Peyer's patch (tissue), 4 donors: ENCODE results near the gene ZNF236. TPM values are rescaled to one million over a fixed set of nuclear protein-coding genes. Genes with fewer than 3 reads are reported as not detected.
A peak's percentile ranks its signal among the peaks of the same experiment; 100 is the strongest.

Source experiments
- DNase-seq, 3 donors: peaks; one replicate each; pipeline ENCODE4 v3.0.0-alpha.2; 2017 to 2019
- H3K27ac ChIP-seq, 4 donors: fragments of 200-600 bp; sonication (generic); one replicate each; pipeline ENCODE4 v1.5.1; 2016 to 2019
- H3K27me3 ChIP-seq, 2 donors: fragments of 200-600 bp; sonication (generic); one replicate each; pipeline ENCODE4 v1.5.1; 2019
- H3K36me3 ChIP-seq, 3 donors: fragments of 200-600 bp; sonication (generic); one replicate each; pipeline ENCODE4 v1.5.1; 2016 to 2019
- H3K4me1 ChIP-seq, 4 donors: fragments of 200-600 bp; sonication (generic); one replicate each; pipeline ENCODE4 v1.5.1; 2016 to 2019
- H3K4me3 ChIP-seq, 4 donors: fragments of 200-600 bp; sonication (generic); 1 replicate in 3 of 4; 2 replicates in 1 of 4; pipeline ENCODE4 v1.5.1; 2016 to 2019; ENCODE audit warnings: mild to moderate bottlenecking in 1 of 4
- H3K9me3 ChIP-seq, 4 donors: fragments of 200-600 bp; sonication (generic); one replicate each; pipeline ENCODE4 v1.5.1; 2016 to 2019; ENCODE audit warnings: mild to moderate bottlenecking in 1 of 4
- CTCF ChIP-seq, 6 experiments: fragments of 450-650 bp in 4 of 6; fragments of 200-600 bp in 2 of 6; sonication (generic) in 1 of 6; IDR thresholded peaks; one replicate each; pipeline ENCODE4 v1.5.1; 2017 to 2019; ENCODE audit warnings: antibody characterized with exemption in 6 of 6, mild to moderate bottlenecking in 3 of 6, moderate library complexity in 1 of 6
- POLR2A ChIP-seq, 2 donors: fragments of 450-650 bp; IDR thresholded peaks; one replicate each; pipeline ENCODE4 v1.5.1; 2017; ENCODE audit warnings: antibody characterized with exemption in 2 of 2, mild to moderate bottlenecking in 2 of 2, moderate library complexity in 2 of 2
- total RNA-seq, 4 donors: library from RNA; depleted of rRNA; stranded (reverse); fragments of >200 nt; gene quantifications; one replicate each; pipeline ENCODE4 v1.1.0, GENCODE V29; 2016

The ZNF236 gene
- total RNA-seq, 4 donors from 2014 or later: 13.8 to 57.8 (median 27.7) TPM

GRCh38 chr18:77001041-77001440, 178.7 kb downstream of the ZNF236 start:
- peak in 2 of 3 donors; percentile 44 to 45 for DNase-seq
- no peaks in the 10 kb centered on the region for H3K4me1 ChIP-seq
- H3K36me3 ChIP-seq: no peaks in the 10 kb centered on the region
- no peak overlapping the region for H3K27ac ChIP-seq
- H3K27me3 ChIP-seq: no peaks in the 10 kb centered on the region
- no peaks in the 10 kb centered on the region for H3K9me3 ChIP-seq
- TF ChIP-seq POLR2A (IDR thresholded peaks at IDR 0.05) (no peak), CTCF (IDR thresholded peaks at IDR 0.05) (no peak)
- H3K4me3 ChIP-seq: no peak overlapping the region

GRCh38 chr18:77001979-77002378, 179.6 kb downstream of the ZNF236 start:
- no peak overlapping the region for H3K27ac ChIP-seq
- no peaks in the 10 kb centered on the region for H3K9me3 ChIP-seq
- TF ChIP-seq CTCF (IDR thresholded peaks at IDR 0.05) (no peak), POLR2A (IDR thresholded peaks at IDR 0.05) (no peak)
- H3K4me1 ChIP-seq: no peaks in the 10 kb centered on the region
- H3K36me3 ChIP-seq: no peaks in the 10 kb centered on the region
- no peak overlapping the region for H3K4me3 ChIP-seq
- no peaks in the 10 kb centered on the region for H3K27me3 ChIP-seq
- peak in 1 of 3 donors; percentile 37 for DNase-seq

GRCh38 chr18:77002496-77002895, 180.1 kb downstream of the ZNF236 start:
- H3K27ac ChIP-seq: no peak overlapping the region
- H3K36me3 ChIP-seq: no peaks in the 10 kb centered on the region
- H3K4me1 ChIP-seq: no peaks in the 10 kb centered on the region
- H3K27me3 ChIP-seq: no peaks in the 10 kb centered on the region
- H3K4me3 ChIP-seq: no peak overlapping the region
- TF ChIP-seq POLR2A (IDR thresholded peaks at IDR 0.05) (no peak), CTCF (IDR thresholded peaks at IDR 0.05) (no peak)
- H3K9me3 ChIP-seq: no peaks in the 10 kb centered on the region
- DNase-seq: no peak

- H3K27ac ChIP-seq: no peak overlapping the region
- TF ChIP-seq POLR2A (IDR thresholded peaks at IDR 0.05): no peak
- no peak for TF ChIP-seq CTCF (IDR thresholded peaks at IDR 0.05)
Observed at GRCh38 chr18:77003316-77003715, 181.0 kb downstream of the ZNF236 start.

GRCh38 chr18:77004555-77005380, 182.4 kb downstream of the ZNF236 start:
- peaks cover 0 to 4% (median 0%) of the 10 kb centered on the region in 3 donors for H3K36me3 ChIP-seq
- no peak overlapping the region for H3K4me3 ChIP-seq
- TF ChIP-seq CTCF (IDR thresholded peaks at IDR 0.05): no peak
- no peak for TF ChIP-seq POLR2A (IDR thresholded peaks at IDR 0.05)
- H3K9me3 ChIP-seq: no peaks in the 10 kb centered on the region
- peak overlapping the region in 2 of 4 donors; percentile 11 to 43 for H3K27ac ChIP-seq
- no peak for DNase-seq
- H3K4me1 ChIP-seq: no peaks in the 10 kb centered on the region
- no peaks in the 10 kb centered on the region for H3K27me3 ChIP-seq

More at GRCh38 chr18:77003316-77003715, 181.0 kb downstream of the ZNF236 start:
- H3K27me3 ChIP-seq: no peaks in the 10 kb centered on the region
- H3K4me1 ChIP-seq: no peaks in the 10 kb centered on the region
- no peaks in the 10 kb centered on the region for H3K9me3 ChIP-seq
- DNase-seq: no peak
- H3K36me3 ChIP-seq: no peaks in the 10 kb centered on the region
- H3K4me3 ChIP-seq: no peak overlapping the region
